GM12878 (cell line): ENCODE results near the gene MEGF9.

Experiments used
- ATF2 ChIP-seq: IDR thresholded peaks from 2 replicates; pipeline ENCODE4 v1.6.1; 2012; ENCODE audit warnings: low read length, inconsistent platforms
- ATF3 ChIP-seq: IDR thresholded peaks from 2 replicates; pipeline ENCODE4 v1.6.1; 2011; ENCODE audit warnings: low read depth, mild to moderate bottlenecking, low read length, moderate library complexity, borderline replicate concordance; ENCODE audit errors: extremely low read depth
- BRCA1 ChIP-seq: IDR thresholded peaks from 2 replicates; pipeline ENCODE4 v1.6.1; 2011; ENCODE audit warnings: low read depth, low read length, improper control_type of control experiment
- CTCF ChIP-seq, 3 experiments: IDR thresholded peaks in 2 of 3; conservative IDR thresholded peaks in 1 of 3; 2 replicates each; pipeline ENCODE4 v1.5.1; 2011; ENCODE audit warnings: low read depth in 3 of 3, low read length in 3 of 3, mild to moderate bottlenecking in 3 of 3, control low read depth in 2 of 3, moderate library complexity in 2 of 3, inconsistent platforms in 1 of 3, mixed read lengths in 1 of 3; ENCODE audit not compliant: control insufficient read depth in 2 of 3, insufficient read depth in 1 of 3; ENCODE audit errors: extremely low read depth in 1 of 3
- EZH2 ChIP-seq: IDR thresholded peaks from 2 replicates; pipeline ENCODE4 v1.6.1; 2012; ENCODE audit warnings: low read depth, mild to moderate bottlenecking, control low read depth, inconsistent platforms, low read length, borderline replicate concordance; ENCODE audit not compliant: control insufficient read depth
- NFYA ChIP-seq: IDR thresholded peaks from 2 replicates; pipeline ENCODE4 v1.6.1; 2011; ENCODE audit warnings: low read depth, mild to moderate bottlenecking, low read length, improper control_type of control experiment, borderline replicate concordance
- POLR2AphosphoS2 ChIP-seq: IDR thresholded peaks from 2 replicates; pipeline ENCODE4 v1.6.1; 2011; ENCODE audit warnings: low read depth, mild to moderate bottlenecking, low read length, improper control_type of control experiment, moderate library complexity
- POLR2AphosphoS5 ChIP-seq: IDR thresholded peaks from 2 replicates; pipeline ENCODE4 v1.6.1; 2011; ENCODE audit warnings: mild to moderate bottlenecking, low read length, inconsistent platforms
- SMC3 ChIP-seq: IDR thresholded peaks from 2 replicates; pipeline ENCODE4 v1.6.1; 2011; ENCODE audit warnings: low read length, improper control_type of control experiment, borderline replicate concordance
- STAT1 ChIP-seq: fragments of 450-650 bp; conservative IDR thresholded peaks from 2 replicates; pipeline ENCODE4 v1.6.1; 2014; ENCODE audit warnings: antibody characterized with exemption, mild to moderate bottlenecking
- USF1 ChIP-seq: IDR thresholded peaks from 2 replicates; pipeline ENCODE4 v1.6.1; 2011; ENCODE audit warnings: borderline replicate concordance, low read depth, mild to moderate bottlenecking, moderate library complexity, mixed read lengths, low read length; ENCODE audit not compliant: insufficient read depth; ENCODE audit errors: extremely low read length

- TF ChIP-seq CTCF (IDR thresholded peaks at IDR 0.05 in 2 of 3, conservative IDR thresholded peaks at IDR 0.05 in 1 of 3; ENCODE audit: control insufficient read depth in 2 of 3, extremely low read depth in 1 of 3, insufficient read depth in 1 of 3, low read depth in 3 of 3, low read length in 3 of 3) (no peak), EZH2 (no peak), BRCA1 (no peak), POLR2AphosphoS5 (no peak), NFYA (no peak), USF1 (no peak), POLR2AphosphoS2 (no peak), ATF2 (no peak), STAT1 (no peak), ATF3 (no peak), SMC3 (no peak)
Measured at GRCh38 chr9:120715389-120715924, 1.2 kb upstream of the MEGF9 start.
